Measurements from ENCODE around the gene GRPEL1.
"Not testable (repeated sequence)": the region's sequence is repeated elsewhere in the genome, so short reads cannot be mapped to it uniquely, and the experiment has no call there.

GRPEL1 gene

DNA sequence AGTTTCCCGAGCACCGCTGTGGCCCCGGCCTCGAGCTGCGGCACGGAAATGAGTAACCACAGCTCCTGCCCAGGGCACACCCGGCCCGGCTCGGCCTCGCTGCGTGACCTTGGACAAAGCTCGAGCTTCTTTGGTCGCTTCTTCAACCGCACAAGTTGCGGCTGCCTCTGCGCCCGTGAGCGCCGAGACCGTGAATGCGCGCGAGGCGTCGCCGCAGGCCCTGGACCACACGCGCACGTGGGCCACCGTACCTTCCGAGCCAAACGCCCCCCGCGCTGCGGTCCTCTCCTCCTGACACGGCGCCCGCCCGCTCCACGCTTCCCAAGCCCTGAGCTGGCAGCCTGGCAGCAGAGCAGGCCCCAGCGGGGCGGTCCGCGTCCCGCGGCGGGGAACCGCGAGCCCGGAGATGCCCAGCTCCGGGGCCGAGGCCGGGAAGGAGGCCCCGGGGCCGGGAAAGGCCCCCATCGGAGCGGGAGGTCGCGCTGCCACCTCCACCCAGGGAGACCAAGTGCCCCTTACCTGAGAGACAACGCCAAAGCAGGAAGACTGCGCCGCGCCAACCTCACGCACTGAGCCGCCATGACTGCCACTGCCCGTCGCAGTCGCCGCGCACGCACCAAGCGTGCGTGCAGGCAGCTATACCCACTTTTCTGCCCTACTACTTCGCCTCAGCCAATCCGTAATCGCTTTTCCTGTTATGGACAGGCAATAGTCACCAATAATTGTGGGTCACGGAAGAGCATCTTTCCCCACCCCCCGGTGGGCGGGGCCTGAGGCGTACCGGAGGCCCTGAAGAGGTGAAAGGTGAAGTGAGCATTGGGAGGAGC lies at the start of gene GRPEL1:
TSS of gene GRPEL1 (minus strand) at position 613 of the 827 bp plus-strand sequence. CDS start at position 581, 32 bp downstream.
- peak; percentile 86 for FAIRE-seq

DNA sequence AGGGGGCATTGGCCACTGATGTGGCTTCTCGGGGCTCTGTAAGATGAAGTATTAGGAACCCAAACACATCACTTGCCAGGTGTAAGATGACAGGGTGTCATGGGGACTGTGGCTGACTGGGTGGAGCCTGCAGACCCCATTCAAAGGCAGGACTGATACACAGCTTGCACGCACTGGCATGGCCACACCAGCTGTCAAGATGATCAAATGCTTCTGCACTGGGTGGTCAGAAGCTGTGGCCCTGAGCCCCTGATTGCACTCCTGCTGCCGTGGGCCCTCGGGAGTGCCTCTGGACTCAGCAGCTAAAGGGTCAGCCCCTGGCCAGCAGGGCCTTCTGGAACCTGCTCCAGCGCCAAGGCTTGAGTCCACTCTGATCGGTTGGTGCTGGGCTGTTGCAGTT lies 48.8 kb upstream of the GRPEL1 start:
- FAIRE-seq = no peak

DNA sequence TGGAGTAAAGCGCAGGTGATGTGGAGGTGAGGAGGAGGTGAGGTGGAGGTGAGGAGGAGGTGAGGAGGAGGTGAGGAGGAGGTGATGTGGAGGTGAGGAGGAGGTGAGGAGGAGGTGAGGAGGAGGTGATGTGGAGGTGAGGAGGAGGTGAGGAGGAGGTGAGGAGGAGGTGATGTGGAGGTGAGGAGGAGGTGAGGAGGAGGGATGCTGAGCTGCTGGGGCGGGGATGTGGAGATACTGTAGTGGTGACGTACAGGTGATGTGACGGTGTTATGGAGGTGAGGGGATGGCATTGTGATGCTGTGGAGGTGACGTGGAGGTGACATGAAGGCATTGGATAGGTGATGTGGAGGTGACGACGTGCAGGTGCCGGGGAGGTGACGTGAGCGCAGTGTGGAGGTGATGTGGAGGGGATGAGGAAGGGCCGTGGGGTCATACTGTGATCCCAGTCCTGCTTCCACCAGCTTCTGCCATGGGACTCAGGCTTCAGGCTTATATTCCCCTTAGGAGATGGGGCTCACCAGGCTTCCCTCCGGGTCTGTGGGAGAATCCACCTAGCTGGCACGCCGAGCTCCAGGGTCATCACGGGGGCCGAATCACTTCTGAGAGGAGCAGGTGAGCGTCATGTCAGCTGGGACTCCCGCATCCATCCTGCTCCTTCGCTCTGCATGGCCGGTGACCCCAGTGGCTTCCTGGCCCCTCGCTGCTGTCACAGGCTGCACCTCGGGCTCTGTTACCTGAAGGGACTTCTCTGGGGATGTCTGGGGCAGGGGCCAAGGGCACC lies 47.9 kb upstream of the GRPEL1 start:
- FAIRE-seq = no peak

DNA sequence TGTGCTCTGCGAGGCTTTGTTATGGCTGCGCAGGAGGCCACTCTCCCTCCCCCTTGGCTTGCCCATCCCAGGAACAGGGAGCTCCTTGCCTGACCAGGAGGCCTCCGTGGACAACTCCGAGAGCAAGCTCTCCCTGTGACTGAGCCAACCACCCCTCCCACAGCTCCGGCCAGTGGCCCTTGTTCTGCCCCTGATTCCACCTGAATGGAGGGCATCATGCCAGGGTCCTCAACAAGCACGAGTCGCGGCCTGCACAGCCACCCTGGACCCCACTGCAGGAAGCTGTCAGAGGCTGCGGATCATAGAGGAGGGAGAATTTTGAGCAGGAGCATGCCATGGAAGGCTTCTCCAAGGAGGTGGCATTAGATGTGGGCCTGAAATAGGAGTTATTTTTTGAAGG lies 44.8 kb upstream of the GRPEL1 start:
- no peak for FAIRE-seq

DNA sequence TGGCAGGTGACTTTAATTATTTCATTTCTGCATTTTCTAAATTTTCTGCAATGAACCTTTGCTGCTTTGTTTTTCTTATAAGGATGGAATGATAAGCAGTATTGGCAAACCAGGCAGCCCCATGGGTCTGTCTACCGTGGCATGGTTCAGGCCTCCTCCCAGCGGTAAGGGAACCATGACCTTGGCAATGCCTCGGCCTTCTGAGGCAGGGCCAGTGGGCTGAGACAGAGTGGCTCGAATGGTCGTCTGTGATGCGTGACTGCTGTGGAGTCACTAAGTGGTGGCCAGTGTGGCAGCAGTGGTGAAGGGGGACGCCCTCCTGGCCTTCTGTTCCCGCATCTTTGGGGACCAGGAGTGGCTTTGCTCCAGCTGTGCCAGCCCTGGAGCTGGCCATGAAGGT lies 43.6 kb upstream of the GRPEL1 start:
- FAIRE-seq = no peak

- FAIRE-seq = no peak
Observed at GRCh38 chr4:7110546-7110945, 42.7 kb upstream of the GRPEL1 start.

DNA sequence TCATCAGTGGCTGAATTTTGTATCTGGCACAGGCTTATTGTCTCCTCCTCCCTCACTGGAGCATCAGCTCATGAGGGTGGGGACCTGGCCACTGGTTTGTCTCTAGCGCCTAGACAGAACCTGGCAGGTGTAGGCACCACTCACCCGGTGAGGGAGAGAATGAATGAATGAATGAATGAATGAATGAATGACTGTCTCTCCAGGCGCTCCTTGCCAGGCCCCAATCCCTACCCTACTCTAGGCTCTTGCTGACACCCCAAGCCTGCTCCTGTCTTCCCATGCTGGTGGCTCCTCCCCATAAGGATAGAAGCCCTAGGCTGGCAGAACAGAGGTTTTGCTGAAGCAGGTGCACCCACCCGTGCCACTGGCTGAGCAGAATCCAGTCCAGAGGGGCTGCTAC lies 41.3 kb upstream of the GRPEL1 start:
- FAIRE-seq = no peak

- no peak for FAIRE-seq
Observed at GRCh38 chr4:7108660-7109059, 40.8 kb upstream of the GRPEL1 start.

- FAIRE-seq = no peak
Observed at GRCh38 chr4:7108046-7108625, 40.3 kb upstream of the GRPEL1 start.

- FAIRE-seq = no peak
Observed at GRCh38 chr4:7107166-7107905, 39.5 kb upstream of the GRPEL1 start.

- FAIRE-seq = no peak
Observed at GRCh38 chr4:7105276-7105675, 37.4 kb upstream of the GRPEL1 start.

DNA sequence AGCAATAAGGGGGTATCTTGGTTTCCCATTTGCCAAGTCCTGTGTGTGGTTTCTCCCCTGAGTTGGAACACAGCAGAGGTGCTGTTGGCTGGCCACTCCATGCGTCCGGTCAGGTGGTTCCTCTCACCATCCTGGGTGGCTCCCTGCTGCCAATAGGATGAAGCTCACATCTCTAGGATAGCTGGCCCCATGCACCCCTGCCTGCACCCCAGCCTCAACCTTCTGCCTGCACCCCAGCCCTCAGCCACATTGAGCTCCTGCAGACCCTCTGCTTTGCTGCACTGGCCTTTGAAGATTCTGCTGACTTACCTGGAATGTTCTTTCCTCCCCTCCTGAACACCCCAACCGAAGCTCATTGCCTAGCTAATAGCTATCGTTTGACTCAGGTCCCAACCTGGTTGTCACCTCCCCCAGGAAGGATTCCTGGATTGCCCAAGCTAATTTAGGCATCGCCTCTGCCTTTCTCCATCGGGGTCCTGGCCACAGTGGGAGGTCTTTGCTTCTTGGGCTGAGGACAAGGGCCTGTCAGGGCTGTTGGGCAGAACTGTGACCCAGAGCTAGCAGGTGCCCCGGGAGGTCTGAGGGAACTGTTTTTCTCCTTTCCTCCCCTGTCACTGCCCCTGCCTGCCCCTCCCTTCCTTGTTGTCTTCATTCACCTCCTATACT lies 36.6 kb upstream of the GRPEL1 start:
- no peak for FAIRE-seq

DNA sequence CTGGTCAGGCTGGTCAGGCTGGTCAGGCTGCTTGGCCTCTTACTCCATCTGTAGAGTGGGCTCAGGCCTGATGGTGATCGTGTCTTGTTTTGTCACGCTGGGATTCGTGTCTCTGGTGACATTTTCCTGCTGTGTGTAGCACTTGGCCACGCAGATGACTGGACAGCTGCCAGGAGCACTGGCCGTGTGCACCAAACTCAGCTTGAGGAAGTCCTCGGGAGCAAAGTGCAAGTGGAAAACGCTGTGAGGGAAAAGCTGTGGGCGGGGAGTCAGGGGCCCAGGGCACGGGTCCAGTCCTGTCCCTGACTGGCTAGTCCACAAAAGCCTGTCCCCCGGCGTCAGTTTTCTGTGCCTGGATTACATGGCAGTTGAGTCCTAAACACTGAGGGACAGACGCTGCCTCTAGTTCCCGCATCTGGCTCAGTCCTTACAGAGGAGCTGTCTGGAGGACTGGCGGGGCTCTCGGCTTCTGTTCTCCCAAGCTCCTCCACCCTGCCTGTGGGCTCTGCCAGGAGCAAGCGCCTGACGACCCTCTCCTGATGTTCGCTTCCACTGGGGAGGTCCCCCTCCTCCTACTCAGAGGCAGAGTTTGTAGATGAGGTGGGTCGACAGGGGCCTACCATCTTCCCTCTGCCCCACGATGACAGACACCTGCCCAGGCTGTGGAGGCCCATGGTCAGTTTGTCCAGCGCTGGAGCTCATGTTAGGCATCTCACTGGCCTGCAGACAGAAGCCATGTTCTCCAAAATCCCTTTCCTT lies 35.9 kb upstream of the GRPEL1 start:
- no peak for FAIRE-seq

DNA sequence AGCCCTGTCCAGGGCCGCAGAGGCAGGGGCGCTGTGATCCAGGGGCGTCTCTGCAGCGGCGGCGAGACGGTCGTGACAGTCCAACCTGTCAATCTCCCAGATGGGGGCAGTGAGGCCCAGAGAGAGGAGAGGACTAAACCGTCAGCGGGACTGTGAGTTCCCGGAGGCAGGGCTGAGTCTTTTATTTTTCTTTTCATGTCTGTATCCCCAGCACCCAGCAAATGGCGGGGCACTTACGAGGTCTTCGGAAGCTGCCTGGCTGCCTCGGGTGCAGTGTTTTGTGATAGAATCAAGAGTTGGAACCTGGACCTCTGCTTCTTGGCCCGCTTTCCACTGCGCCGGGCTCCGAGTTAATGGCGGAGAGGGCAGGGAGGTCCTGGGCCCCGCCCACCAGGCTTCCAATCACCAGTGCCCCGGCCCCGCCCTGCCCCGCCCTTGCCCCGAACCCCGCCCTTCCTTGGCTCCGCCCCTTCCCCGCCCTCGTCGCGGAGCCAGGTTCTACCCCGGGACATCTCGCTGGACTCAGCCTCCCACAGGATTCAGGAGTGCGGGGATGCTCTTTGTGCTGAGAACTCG lies 35.3 kb upstream of the GRPEL1 start:
- FAIRE-seq = no peak

DNA sequence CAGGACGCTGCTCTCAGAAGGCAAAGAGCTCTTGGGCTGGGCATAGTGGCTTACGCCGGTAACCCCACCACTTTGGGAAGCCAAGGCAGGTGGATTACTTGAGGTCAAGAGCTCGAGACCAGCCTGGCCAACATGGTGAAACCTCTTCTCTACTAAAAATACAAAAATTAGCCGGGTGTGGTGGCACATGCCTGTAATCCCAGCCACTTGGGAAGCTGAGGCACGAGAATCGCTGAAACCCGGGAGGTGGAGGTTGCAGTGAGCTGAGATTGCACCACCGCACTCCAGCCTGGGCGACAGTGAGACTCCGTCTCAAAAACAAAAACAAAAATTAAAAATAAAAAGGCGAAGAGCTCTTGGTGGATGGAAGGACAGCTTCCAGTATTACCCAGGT lies 34.6 kb upstream of the GRPEL1 start:
- not testable (repeated sequence) for FAIRE-seq

DNA sequence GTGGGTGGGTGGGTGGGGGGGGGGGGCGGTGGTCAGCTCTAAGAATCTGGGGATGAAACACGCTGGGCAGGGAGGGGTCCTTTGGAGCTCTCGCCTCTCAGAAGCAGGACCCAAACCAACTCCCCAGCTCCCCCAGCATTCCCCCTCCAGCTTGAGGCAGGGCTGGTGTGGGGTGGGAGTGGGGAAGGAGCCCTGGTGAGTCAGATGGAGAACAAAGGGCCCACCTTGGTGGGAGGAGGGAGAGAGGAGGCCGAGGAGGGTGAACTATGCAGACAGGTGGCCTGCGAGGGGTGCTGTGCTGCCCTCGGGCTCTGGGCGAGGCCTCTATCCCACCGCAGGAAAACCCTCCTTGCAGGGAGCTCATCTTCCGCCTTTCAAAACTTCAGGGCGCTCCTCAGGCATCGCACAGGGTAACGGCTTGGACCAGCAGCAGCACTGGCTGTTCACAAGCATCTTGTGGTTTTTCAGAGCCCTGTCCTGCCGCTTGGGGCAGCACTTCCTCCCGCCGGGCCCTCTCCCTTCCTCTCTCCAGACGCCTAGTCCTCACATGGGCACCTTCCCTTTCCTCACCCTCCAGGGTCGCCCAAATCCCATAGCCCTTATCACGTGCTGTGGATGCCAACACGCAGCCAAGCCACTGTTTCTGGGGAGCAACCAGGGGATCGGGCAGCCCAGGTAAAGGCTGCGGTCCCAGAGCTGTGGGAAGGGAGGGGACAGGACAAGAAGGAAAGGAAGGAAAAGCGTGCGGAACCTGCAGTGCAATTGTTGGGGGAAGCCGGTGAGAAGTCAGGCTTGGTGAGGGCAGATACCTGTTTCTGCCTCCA lies 34.0 kb upstream of the GRPEL1 start:
- FAIRE-seq = no peak

- FAIRE-seq = no peak
Observed at GRCh38 chr4:7096236-7096635, 28.4 kb upstream of the GRPEL1 start.

DNA sequence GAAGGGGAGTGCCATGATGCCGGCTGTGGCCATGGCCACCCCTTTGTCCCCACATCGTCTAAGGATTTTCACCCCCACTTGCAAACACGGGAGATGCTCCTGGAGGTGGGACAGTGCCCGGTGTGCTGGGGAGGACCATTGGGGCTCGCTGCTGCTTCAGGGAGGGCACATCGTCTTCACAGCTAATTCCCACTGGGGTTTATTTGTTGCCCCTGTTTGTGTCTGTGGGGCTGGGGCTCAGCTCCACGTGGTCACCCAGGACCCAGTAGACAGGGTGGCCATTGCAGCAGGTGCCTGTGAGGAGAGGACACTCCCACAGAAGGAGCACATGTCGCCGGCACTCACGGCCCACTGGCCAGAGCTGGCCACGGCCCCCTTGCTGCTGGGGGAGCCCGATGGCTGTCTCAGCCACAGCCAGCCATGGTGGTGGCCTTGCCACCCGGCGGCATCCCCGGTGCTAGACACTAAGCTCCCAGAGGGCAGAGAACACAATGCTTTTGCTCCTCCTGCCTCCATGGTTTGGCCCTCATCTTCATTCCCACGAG lies 27.8 kb upstream of the GRPEL1 start:
- FAIRE-seq = no peak

- FAIRE-seq = no peak
Observed at GRCh38 chr4:7094916-7095315, 27.1 kb upstream of the GRPEL1 start.

DNA sequence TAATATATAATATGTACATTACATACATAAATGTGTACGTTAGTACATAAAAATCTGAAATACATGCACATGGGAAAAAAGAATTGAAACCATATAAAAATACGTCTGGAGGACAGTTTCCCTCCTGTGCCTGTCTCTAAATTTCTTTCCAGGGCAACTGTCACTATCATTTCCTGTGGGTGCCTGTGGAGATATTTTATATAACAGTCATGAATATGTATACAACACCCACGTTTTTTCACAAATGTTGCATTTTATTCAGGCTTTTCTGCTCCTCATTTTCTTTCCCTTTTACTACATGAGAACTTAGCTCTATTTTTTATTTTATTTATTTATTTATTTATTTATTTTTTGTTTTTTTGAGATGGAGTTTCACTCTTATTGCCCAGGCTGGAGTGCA lies 24.2 kb upstream of the GRPEL1 start:
- FAIRE-seq = no peak
